GM21737 (cell line): ENCODE results near the gene AKAP8.
"Not testable (repeated sequence)": the region's sequence is repeated elsewhere in the genome, so short reads cannot be mapped to it uniquely, and the experiment has no call there.

Source experiments
- ATAC-seq: cut with Tn5 transposase; IDR thresholded peaks from one replicate; pipeline ENCODE4 v1.9.1; 2021; ENCODE audit warnings: mild to moderate bottlenecking, moderate library complexity; ENCODE audit not compliant: unreplicated experiment

AKAP8 gene

GRCh38 chr19:15374105-15374651 lies 5.4 kb downstream of the AKAP8 start:
- ATAC-seq: no peak

GRCh38 chr19:15373644-15374043 lies 5.9 kb downstream of the AKAP8 start:
- ATAC-seq: no peak

- no peak for ATAC-seq
These were observed 6.7 kb downstream of the AKAP8 start for GRCh38 chr19:15372891-15373301.

- no peak for ATAC-seq
These were observed 7.1 kb downstream of the AKAP8 start for GRCh38 chr19:15372470-15372869.

GRCh38 chr19:15371786-15372380 lies 7.7 kb downstream of the AKAP8 start:
- ATAC-seq: no peak

- no peak for ATAC-seq
These were observed 8.5 kb downstream of the AKAP8 start for GRCh38 chr19:15371119-15371518.

- ATAC-seq: no peak
These were observed 10.0 kb downstream of the AKAP8 start for GRCh38 chr19:15369594-15369891.

- ATAC-seq: no peak
These were observed 10.6 kb downstream of the AKAP8 start for GRCh38 chr19:15368798-15369593.

- ATAC-seq: no peak
These were observed 11.4 kb downstream of the AKAP8 start for GRCh38 chr19:15368051-15368632.

- no peak for ATAC-seq
These were observed 12.1 kb downstream of the AKAP8 start for GRCh38 chr19:15367439-15367838.

GRCh38 chr19:15365264-15365663 lies 14.3 kb downstream of the AKAP8 start:
- ATAC-seq: no peak

GRCh38 chr19:15363791-15364190 lies 15.8 kb downstream of the AKAP8 start:
- ATAC-seq: not testable (repeated sequence)

- ATAC-seq: not testable (repeated sequence)
These were observed 16.5 kb downstream of the AKAP8 start for GRCh38 chr19:15363048-15363447.

GRCh38 chr19:15360015-15360414 lies 19.6 kb downstream of the AKAP8 start:
- not testable (repeated sequence) for ATAC-seq

- ATAC-seq: no peak
These were observed 20.7 kb downstream of the AKAP8 start for GRCh38 chr19:15358918-15359317.

GRCh38 chr19:15357906-15358305 lies 21.7 kb downstream of the AKAP8 start:
- ATAC-seq: no peak

- no peak for ATAC-seq
These were observed 24.9 kb downstream of the AKAP8 start for GRCh38 chr19:15354566-15355296.

- no peak for ATAC-seq
These were observed 25.7 kb downstream of the AKAP8 start for GRCh38 chr19:15353908-15354307.

- not testable (repeated sequence) for ATAC-seq
These were observed 27.1 kb downstream of the AKAP8 start for GRCh38 chr19:15352535-15352934.

- ATAC-seq: not testable (repeated sequence)
These were observed 38.3 kb downstream of the AKAP8 start for GRCh38 chr19:15341328-15341727.

GRCh38 chr19:15340086-15340485 lies 39.5 kb downstream of the AKAP8 start:
- no peak for ATAC-seq
